Loucy (cell line): Measurements from ENCODE around the gene PTPRN2.

Source experiments
- H2AFZ ChIP-seq: fragments of 200-600 bp; sonication (generic); 2 replicates; pipeline ENCODE4 v1.6.0; 2016; ENCODE audit warnings: antibody characterized with exemption, mild to moderate bottlenecking, low read length, moderate library complexity
- H3F3A ChIP-seq: fragments of 200-600 bp; 2 replicates; pipeline ENCODE4 v1.6.0; 2016; ENCODE audit warnings: antibody characterized with exemption, low read depth, mild to moderate bottlenecking
- H3K27me3 ChIP-seq: fragments of 200-600 bp; sonication (generic); 2 replicates; pipeline ENCODE4 v1.6.1; 2014; ENCODE audit warnings: low read length, mild to moderate bottlenecking; ENCODE audit not compliant: insufficient read depth, poor library complexity, severe bottlenecking
- H3K36me3 ChIP-seq: fragments of 200-600 bp; sonication (generic); 2 replicates; pipeline ENCODE4 v1.6.1; 2016; ENCODE audit warnings: low read length; ENCODE audit not compliant: insufficient read depth
- H3K4me1 ChIP-seq: fragments of 200-600 bp; sonication (generic); 2 replicates; pipeline ENCODE4 v1.5.1; 2014; ENCODE audit warnings: low read length, mild to moderate bottlenecking; ENCODE audit not compliant: insufficient read depth, poor library complexity, severe bottlenecking
- H3K4me2 ChIP-seq: fragments of 200-600 bp; sonication (generic); 2 replicates; pipeline ENCODE4 v1.6.0; 2014; ENCODE audit warnings: antibody characterized with exemption, low read length, low read depth, mild to moderate bottlenecking; ENCODE audit not compliant: poor library complexity, severe bottlenecking
- H3K4me3 ChIP-seq: fragments of 200-600 bp; sonication (generic); 2 replicates; pipeline ENCODE4 v1.5.1; 2014; ENCODE audit warnings: low read length, mild to moderate bottlenecking, mixed read lengths; ENCODE audit not compliant: poor library complexity, severe bottlenecking
- H3K79me2 ChIP-seq: fragments of 200-600 bp; sonication (generic); 2 replicates; pipeline ENCODE4 v1.6.1; 2014; ENCODE audit warnings: low read length; ENCODE audit not compliant: insufficient read depth
- H3K9ac ChIP-seq: fragments of 200-600 bp; sonication (generic); 2 replicates; pipeline ENCODE4 v1.6.0; 2014; ENCODE audit warnings: mild to moderate bottlenecking, low read depth, low read length, moderate library complexity; ENCODE audit not compliant: poor library complexity, severe bottlenecking
- H3K9me2 ChIP-seq: fragments of 200-600 bp; sonication (generic); replicated peaks from 2 replicates; pipeline ENCODE4 v1.6.1; 2016; ENCODE audit warnings: low read depth, low read length, mixed read lengths
- H3K9me3 ChIP-seq: fragments of 200-600 bp; sonication (generic); 2 replicates; pipeline ENCODE4 v1.6.1; 2014; ENCODE audit warnings: mild to moderate bottlenecking, antibody characterized with exemption, low read length, low read depth; ENCODE audit not compliant: insufficient read depth
- H4K20me1 ChIP-seq: fragments of 200-600 bp; sonication (generic); 2 replicates; pipeline ENCODE4 v1.6.0; 2014; ENCODE audit warnings: antibody characterized with exemption, low read length, mild to moderate bottlenecking; ENCODE audit not compliant: insufficient read depth, poor library complexity, severe bottlenecking
- EZH2phosphoT487 ChIP-seq: fragments of 200-600 bp; IDR thresholded peaks from 2 replicates; pipeline ENCODE4 v1.6.1; 2018; ENCODE audit warnings: antibody characterized with exemption, mild to moderate bottlenecking, moderate library complexity, borderline replicate concordance
- TF ChIP-seq, protein P1 (sequence below): fragments of 200-600 bp; sonication (generic); conservative IDR thresholded peaks from 2 replicates; pipeline ENCODE4 v1.5.1; 2014; ENCODE audit warnings: mild to moderate bottlenecking, antibody characterized with exemption, low read length

Gene PTPRN2

DNA sequence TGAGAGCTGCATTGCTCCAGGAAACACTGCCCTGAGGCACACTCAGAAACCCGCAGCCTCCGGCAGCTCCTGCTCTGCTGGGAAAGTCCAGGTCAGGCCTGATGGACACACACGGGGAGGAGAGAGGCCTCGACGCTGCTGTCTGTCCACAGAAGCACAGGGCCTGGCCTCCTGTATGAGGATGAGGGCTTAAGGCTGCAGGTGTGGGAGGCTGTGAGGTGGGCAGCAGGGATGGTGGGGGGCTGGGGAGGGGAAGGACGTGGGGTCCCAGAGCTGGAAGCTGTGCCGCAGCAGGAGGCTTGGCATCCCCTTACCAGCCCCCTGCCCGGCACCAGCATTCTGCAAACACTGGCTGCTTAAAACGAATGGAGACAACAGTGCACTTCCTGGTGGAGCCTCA is 1064.7 kb downstream of the PTPRN2 start:
- H4K20me1 ChIP-seq = no peaks in the 10 kb centered on the region
- H3K9me2 ChIP-seq = no peaks in the 10 kb centered on the region
- no peak overlapping the region for H3K4me3 ChIP-seq
- no peaks in the 10 kb centered on the region for H3K9me3 ChIP-seq
- H3K79me2 ChIP-seq = no peaks in the 10 kb centered on the region
- TF ChIP-seq, protein P1, sequence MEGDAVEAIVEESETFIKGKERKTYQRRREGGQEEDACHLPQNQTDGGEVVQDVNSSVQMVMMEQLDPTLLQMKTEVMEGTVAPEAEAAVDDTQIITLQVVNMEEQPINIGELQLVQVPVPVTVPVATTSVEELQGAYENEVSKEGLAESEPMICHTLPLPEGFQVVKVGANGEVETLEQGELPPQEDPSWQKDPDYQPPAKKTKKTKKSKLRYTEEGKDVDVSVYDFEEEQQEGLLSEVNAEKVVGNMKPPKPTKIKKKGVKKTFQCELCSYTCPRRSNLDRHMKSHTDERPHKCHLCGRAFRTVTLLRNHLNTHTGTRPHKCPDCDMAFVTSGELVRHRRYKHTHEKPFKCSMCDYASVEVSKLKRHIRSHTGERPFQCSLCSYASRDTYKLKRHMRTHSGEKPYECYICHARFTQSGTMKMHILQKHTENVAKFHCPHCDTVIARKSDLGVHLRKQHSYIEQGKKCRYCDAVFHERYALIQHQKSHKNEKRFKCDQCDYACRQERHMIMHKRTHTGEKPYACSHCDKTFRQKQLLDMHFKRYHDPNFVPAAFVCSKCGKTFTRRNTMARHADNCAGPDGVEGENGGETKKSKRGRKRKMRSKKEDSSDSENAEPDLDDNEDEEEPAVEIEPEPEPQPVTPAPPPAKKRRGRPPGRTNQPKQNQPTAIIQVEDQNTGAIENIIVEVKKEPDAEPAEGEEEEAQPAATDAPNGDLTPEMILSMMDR = no peak
- no peak for TF ChIP-seq EZH2phosphoT487
- H2AFZ ChIP-seq = no peak overlapping the region
- no peaks in the 10 kb centered on the region for H3K27me3 ChIP-seq
- no peak overlapping the region for H3K4me2 ChIP-seq
- no peaks in the 10 kb centered on the region for H3F3A ChIP-seq
- H3K36me3 ChIP-seq = no peaks in the 10 kb centered on the region
- H3K9ac ChIP-seq = no peak overlapping the region
- H3K4me1 ChIP-seq = no peaks in the 10 kb centered on the region

DNA sequence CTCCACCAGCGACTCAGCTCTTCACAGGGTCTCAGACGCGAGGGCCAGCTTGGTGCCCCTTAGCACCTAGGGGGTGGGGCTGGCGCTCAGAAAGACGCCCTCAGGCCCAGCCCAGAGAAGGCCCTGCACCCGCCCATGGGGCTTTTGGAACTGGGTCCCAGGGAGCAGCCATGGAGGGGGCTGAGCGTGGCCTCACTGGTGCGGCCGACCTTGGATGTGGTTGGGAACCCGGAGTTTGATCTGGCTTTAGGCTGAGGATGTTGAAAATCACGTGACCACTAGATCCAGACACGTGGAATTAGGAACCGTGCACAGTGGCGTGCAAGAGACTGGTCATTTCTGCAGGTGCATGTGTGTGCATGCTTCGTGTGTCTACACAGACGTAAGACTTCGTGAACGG is 1065.4 kb downstream of the PTPRN2 start:
- Histone ChIP-seq H3K9me2 (no peaks in the 10 kb centered on the region), H3K27me3 (no peaks in the 10 kb centered on the region)

DNA sequence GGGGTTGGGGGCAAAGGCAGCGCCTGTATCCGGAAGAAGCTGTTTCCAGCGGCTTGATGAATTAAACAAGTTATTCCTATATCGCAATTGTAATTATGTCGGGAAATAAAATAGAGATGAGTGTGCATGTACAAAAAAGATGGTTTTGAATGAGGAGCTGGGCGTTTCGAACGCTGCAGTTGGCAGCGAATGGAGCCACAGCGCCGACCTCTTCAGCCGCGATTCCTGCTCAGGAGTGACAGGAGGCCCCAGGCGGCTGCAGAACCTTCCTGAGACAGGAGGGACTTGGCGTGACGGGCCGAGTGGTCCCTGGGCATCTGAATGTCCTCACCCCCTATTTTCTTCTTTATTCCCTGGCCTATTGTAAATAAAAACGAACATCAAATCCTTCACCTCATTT is 1065.9 kb downstream of the PTPRN2 start:
- H3F3A ChIP-seq = no peaks in the 10 kb centered on the region
- H3K9me3 ChIP-seq = no peaks in the 10 kb centered on the region
- no peaks in the 10 kb centered on the region for H4K20me1 ChIP-seq
- H3K4me3 ChIP-seq = no peak overlapping the region
- no peak for TF ChIP-seq EZH2phosphoT487
- TF ChIP-seq, protein P1 = no peak
- no peak overlapping the region for H2AFZ ChIP-seq
- no peaks in the 10 kb centered on the region for H3K36me3 ChIP-seq
- H3K4me2 ChIP-seq = no peak overlapping the region
- no peaks in the 10 kb centered on the region for H3K4me1 ChIP-seq
- H3K79me2 ChIP-seq = no peaks in the 10 kb centered on the region
- no peaks in the 10 kb centered on the region for H3K27me3 ChIP-seq
- no peak overlapping the region for H3K9ac ChIP-seq
- H3K9me2 ChIP-seq = no peaks in the 10 kb centered on the region

More for the DNA sequence above, 1065.4 kb downstream of the PTPRN2 start:
- Histone ChIP-seq H3K4me1 (no peaks in the 10 kb centered on the region), H3K4me3 (no peak overlapping the region), H3K79me2 (no peaks in the 10 kb centered on the region), H3F3A (no peaks in the 10 kb centered on the region), H3K9me3 (no peaks in the 10 kb centered on the region), H3K9ac (no peak overlapping the region), H3K4me2 (no peak overlapping the region), H3K36me3 (no peaks in the 10 kb centered on the region), H4K20me1 (no peaks in the 10 kb centered on the region), H2AFZ (no peak overlapping the region)
- TF ChIP-seq, protein P1 = no peak
- no peak for TF ChIP-seq EZH2phosphoT487
